GM21447 (cell line): ENCODE results near the gene NUPR2.
A peak's percentile ranks its signal among the peaks of the same experiment; 100 is the strongest.
"Not testable (repeated sequence)": the region's sequence is repeated elsewhere in the genome, so short reads cannot be mapped to it uniquely, and the experiment has no call there.

Source experiments
- ATAC-seq: cut with Tn5 transposase; IDR thresholded peaks from one replicate; pipeline ENCODE4 v1.9.1; 2021; ENCODE audit not compliant: unreplicated experiment

The NUPR2 gene

DNA sequence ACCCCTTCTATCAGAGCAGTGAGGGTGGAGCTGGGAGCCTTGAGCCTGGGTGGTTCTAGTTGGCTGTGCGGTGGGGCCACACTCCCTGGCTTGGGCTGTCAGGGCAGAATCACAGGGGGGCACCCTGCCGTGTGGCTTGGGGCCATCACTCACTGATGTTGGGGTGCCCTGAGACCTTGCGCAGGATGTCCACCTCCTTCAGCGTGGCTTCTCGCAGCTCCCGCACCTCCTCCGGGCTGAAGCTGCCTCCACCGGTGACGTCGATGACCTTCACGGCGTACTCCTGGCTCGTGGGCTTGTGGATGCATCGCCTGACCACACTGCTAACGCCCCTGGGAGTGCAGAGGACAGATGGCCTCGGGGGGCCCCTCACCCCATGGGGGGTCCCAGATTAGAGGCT is 28.8 kb downstream of the NUPR2 start:
- no peak for ATAC-seq

DNA sequence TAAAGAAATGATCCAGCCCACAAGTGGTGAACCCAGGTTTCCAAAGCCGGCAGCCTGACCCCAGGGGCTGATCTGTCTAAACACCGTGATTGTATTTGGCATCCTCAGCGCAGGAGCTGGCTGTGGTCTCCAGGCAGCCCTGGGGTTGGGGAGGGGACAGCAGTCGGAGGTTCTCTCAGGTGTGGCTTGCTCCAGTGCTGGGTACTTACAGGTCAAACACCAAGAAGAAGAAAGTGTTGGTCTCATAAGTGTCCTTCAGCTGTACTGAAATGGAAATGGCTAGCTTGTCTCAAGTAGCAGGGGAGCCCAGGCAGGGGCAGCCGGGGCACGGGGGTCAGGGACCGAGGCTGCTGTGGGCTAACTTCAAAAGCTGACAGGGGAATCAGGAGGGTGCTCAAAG is 29.5 kb downstream of the NUPR2 start:
- no peak for ATAC-seq

GRCh38 chr7:56083150-56083785 is 32.9 kb downstream of the NUPR2 start:
- ATAC-seq, result no peak

GRCh38 chr7:56081626-56082340 is 34.4 kb downstream of the NUPR2 start:
- no peak for ATAC-seq

GRCh38 chr7:56080726-56081435 is 35.3 kb downstream of the NUPR2 start:
- not testable (repeated sequence) for ATAC-seq

DNA sequence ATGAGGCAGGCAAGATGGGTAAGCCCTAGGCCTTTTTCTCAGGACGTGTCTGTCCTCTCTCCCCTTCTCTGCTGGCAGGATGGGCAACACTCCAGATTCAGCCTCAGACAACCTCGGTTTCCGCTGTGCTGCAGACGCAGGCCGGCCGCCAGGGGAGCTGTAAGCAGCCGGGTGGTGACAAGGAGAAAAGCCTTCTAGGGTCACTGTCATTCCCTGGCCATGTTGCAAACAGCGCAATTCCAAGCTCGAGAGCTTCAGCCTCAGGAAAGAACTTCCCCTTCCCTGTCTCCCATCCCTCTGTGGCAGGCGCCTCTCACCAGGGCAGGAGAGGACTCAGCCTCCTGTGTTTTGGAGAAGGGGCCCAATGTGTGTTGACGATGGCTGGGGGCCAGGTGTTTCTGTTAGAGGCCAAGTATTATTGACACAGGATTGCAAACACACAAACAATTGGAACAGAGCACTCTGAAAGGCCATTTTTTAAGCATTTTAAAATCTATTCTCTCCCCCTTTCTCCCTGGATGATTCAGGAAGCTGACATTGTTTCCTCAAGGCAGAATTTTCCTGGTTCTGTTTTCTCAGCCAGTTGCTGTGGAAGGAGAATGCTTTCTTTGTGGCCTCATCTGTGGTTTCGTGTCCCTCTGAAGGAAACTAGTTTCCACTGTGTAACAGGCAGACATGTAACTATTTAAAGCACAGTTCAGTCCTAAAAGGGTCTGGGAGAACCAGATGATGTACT is 36.6 kb downstream of the NUPR2 start:
- no peak for ATAC-seq

- no peak for ATAC-seq
Observed at GRCh38 chr7:56078196-56078595, 38.0 kb downstream of the NUPR2 start.

DNA sequence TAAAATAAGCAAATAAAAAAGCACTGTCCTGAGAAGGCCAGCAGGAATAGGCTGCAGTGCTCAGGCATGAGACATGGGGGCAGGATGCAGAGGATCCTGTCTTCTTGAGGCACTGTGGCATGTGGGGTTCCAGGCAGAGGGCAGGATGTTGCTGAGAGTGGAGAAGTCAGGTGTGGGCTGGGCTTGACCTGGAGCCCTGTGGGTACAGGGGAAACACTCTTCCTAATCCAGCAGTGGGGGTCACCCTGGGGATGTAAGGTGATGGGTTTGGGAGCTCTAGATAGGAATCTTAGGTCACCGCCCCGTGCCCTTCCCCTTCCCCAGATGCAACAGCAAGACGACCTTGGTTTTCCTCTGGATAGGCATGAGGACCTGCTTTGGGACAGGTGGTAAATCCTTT is 38.5 kb downstream of the NUPR2 start:
- ATAC-seq, result no peak

DNA sequence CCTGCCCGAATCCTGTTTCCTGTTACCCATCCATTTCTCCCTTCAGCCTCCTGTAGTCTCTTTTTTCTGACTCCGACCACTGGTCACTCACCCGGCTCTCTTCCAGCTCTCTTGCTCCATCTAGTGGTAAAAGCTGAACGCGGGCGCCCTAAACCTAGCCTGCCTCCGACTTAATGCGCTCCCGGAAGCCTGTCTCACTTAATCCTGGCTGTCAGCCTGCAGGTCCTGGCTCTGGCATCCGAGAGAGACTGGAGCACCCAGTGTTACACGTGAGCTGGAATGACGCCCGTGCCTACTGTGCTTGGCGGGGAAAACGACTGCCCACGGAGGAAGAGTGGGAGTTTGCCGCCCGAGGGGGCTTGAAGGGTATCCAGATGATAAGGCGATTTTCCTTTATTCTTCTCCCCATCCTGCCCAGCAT is 41.8 kb downstream of the NUPR2 start:
- ATAC-seq, result peak; percentile 93

GRCh38 chr7:56066376-56066775 is 49.8 kb downstream of the NUPR2 start:
- not testable (repeated sequence) for ATAC-seq
